Testis (tissue), 3 donors: Measurements from ENCODE around the gene WLS. TPM values are rescaled to one million over a fixed set of nuclear protein-coding genes. Genes with fewer than 3 reads are reported as not detected.
"Not testable (repeated sequence)": the region's sequence is repeated elsewhere in the genome, so short reads cannot be mapped to it uniquely, and the experiment has no call there.

ENCODE experiments used
- DNase-seq: peaks from one replicate; pipeline ENCODE4 v3.0.0-alpha.2; 2019
- H3K27ac ChIP-seq, 2 donors: fragments of 200-600 bp; sonication (generic); one replicate each; pipeline ENCODE4 v1.5.1; 2019
- H3K27me3 ChIP-seq: fragments of 200-600 bp; sonication (generic); one replicate; pipeline ENCODE4 v1.5.1; 2019
- H3K36me3 ChIP-seq: fragments of 200-600 bp; sonication (generic); one replicate; pipeline ENCODE4 v1.5.1; 2017; ENCODE audit warnings: low read depth; ENCODE audit errors: missing control alignments
- H3K4me1 ChIP-seq: fragments of 200-600 bp; sonication (generic); one replicate; pipeline ENCODE4 v1.5.1; 2019
- H3K4me3 ChIP-seq, 2 donors: fragments of 200-600 bp; sonication (generic); one replicate each; pipeline ENCODE4 v1.5.1; 2017 to 2019
- H3K9me3 ChIP-seq: fragments of 200-600 bp; sonication (generic); one replicate; pipeline ENCODE4 v1.5.1; 2017
- CTCF ChIP-seq, 3 experiments: fragments of 450-650 bp in 2 of 3; fragments of 200-600 bp in 1 of 3; sonication (generic) in 1 of 3; IDR thresholded peaks; one replicate each; pipeline ENCODE4 v1.5.1; 2016 to 2019; ENCODE audit warnings: antibody characterized with exemption in 3 of 3, mild to moderate bottlenecking in 2 of 3, moderate library complexity in 1 of 3
- POLR2A ChIP-seq: fragments of 450-650 bp; IDR thresholded peaks from one replicate; pipeline ENCODE4 v1.6.1; 2017; ENCODE audit warnings: antibody characterized with exemption, mild to moderate bottlenecking, moderate library complexity
- WGBS, 2 donors: methylation state at CpG; one replicate each; pipeline ENCODE4 v1.1.5; 2018; 5-methylcytosine and 5-hydroxymethylcytosine counted together
- intact Hi-C: fragments of 100-400 bp; cut with DNase I; formaldehyde crosslinking; loops from one replicate; pipeline ENCODE4 v1.15.1; 2023; ENCODE audit warnings: low total_unique reads
- polyA plus RNA-seq: library from polyadenylated mRNA; stranded (reverse); fragments of 350-450 nt; fragmentation: Illumina TruSeq; extraction: RNeasy Lipid Tissue Mini Kit (QIAGEN cat#74804); gene quantifications from one replicate; pipeline ENCODE4 v1.2.3, GENCODE V29; 2014; ENCODE audit warnings: low read depth, low replicate concordance; ENCODE audit not compliant: insufficient read depth
- total RNA-seq, 2 donors: library from RNA; depleted of rRNA; stranded (reverse); fragments of >200 nt; gene quantifications; one replicate each; pipeline ENCODE4 v1.2.3, GENCODE V29; 2016

Gene WLS
- total and polyA plus RNA-seq, 3 donors from 2014 or later, result 32.6 to 93.7 (median 75.5) TPM

GRCh38 chr1:68268896-68269483 is 36.7 kb upstream of the WLS start:
- no peaks in the 10 kb centered on the region for H3K27me3 ChIP-seq
- no peak for TF ChIP-seq POLR2A
- no peak overlapping the region for H3K4me3 ChIP-seq
- H3K27ac ChIP-seq, result no peak overlapping the region
- H3K9me3 ChIP-seq, result no peaks in the 10 kb centered on the region
- no peaks in the 10 kb centered on the region for H3K36me3 ChIP-seq
- no peak for DNase-seq
- H3K4me1 ChIP-seq, result no peaks in the 10 kb centered on the region
- intact Hi-C loops, result no loop called here
- WGBS, 2 donors, result 84% methylated on average over 4 of the region's 4 CpGs

- H3K4me1 ChIP-seq, H3K27ac ChIP-seq, DNase-seq, H3K36me3 ChIP-seq, H3K9me3 ChIP-seq, H3K27me3 ChIP-seq, intact Hi-C loops, H3K4me3 ChIP-seq: not testable (repeated sequence)
- WGBS, 2 donors, result 96 to 98% methylated on average over 5 of the region's 5 CpGs
Observed at GRCh38 chr1:68256824-68257223, 24.5 kb upstream of the WLS start.

- no peaks in the 10 kb centered on the region for H3K27me3 ChIP-seq
- H3K4me3 ChIP-seq, result no peak overlapping the region
- DNase-seq, result no peak
- no peak for TF ChIP-seq CTCF (IDR thresholded peaks at IDR 0.05)
- intact Hi-C loops, result no loop called here
- H3K27ac ChIP-seq, result no peak overlapping the region
- WGBS, 2 donors, result 84 to 88% methylated on average over 3 of the region's 3 CpGs
- no peaks in the 10 kb centered on the region for H3K36me3 ChIP-seq
- H3K9me3 ChIP-seq, result no peaks in the 10 kb centered on the region
- H3K4me1 ChIP-seq, result no peaks in the 10 kb centered on the region
Observed at GRCh38 chr1:68255301-68255700, 23.0 kb upstream of the WLS start.

GRCh38 chr1:68254667-68255226 is 22.4 kb upstream of the WLS start:
- intact Hi-C loops, result no loop called here
- Histone ChIP-seq H3K27me3 (no peaks in the 10 kb centered on the region), H3K4me1 (no peaks in the 10 kb centered on the region), H3K9me3 (no peaks in the 10 kb centered on the region), H3K27ac (no peak overlapping the region), H3K4me3 (no peak overlapping the region), H3K36me3 (no peaks in the 10 kb centered on the region)
- WGBS, 2 donors, result 47 to 64% methylated on average over 3 of the region's 3 CpGs
- no peak for DNase-seq
- TF ChIP-seq POLR2A, result no peak
- TF ChIP-seq CTCF (IDR thresholded peaks at IDR 0.05), result no peak

- DNase-seq, result no peak
- H3K9me3 ChIP-seq, result no peaks in the 10 kb centered on the region
- no peak overlapping the region for H3K4me3 ChIP-seq
- intact Hi-C loops, result no loop called here
- WGBS, 2 donors, result 95 to 98% methylated on average over 2 of the region's 2 CpGs
- no peaks in the 10 kb centered on the region for H3K27me3 ChIP-seq
- TF ChIP-seq POLR2A, result no peak
- H3K36me3 ChIP-seq, result no peaks in the 10 kb centered on the region
- no peaks in the 10 kb centered on the region for H3K4me1 ChIP-seq
- no peak overlapping the region for H3K27ac ChIP-seq
Observed at GRCh38 chr1:68237040-68237439, 4.7 kb upstream of the WLS start.

GRCh38 chr1:68234094-68234493 is 1.8 kb upstream of the WLS start:
- intact Hi-C loops, result no loop called here
- Histone ChIP-seq H3K4me1 (no peaks in the 10 kb centered on the region), H3K4me3 (no peak overlapping the region), H3K27ac (no peak overlapping the region), H3K36me3 (no peaks in the 10 kb centered on the region), H3K9me3 (no peaks in the 10 kb centered on the region), H3K27me3 (no peaks in the 10 kb centered on the region)
- 88 to 92% methylated on average over 2 of the region's 2 CpGs for WGBS, 2 donors
- TF ChIP-seq POLR2A, result no peak
- no peak for TF ChIP-seq CTCF (IDR thresholded peaks at IDR 0.05)
- no peak for DNase-seq
